Gastroesophageal sphincter (tissue), 4 donors: ENCODE measurements around the gene RNF38. TPM values are rescaled to one million over a fixed set of nuclear protein-coding genes. Genes with fewer than 3 reads are reported as not detected.
"Not testable (repeated sequence)": the region's sequence is repeated elsewhere in the genome, so short reads cannot be mapped to it uniquely, and the experiment has no call there.

ENCODE experiments used
- ATAC-seq: fragments of 150-250 bp; one replicate; pipeline ENCODE4 v1.9.1; 2016; ENCODE audit warnings: mild to moderate bottlenecking, moderate library complexity
- H3K27ac ChIP-seq, 4 donors: fragments of 200-600 bp; sonication (generic) in 3 of 4; 1 replicate in 3 of 4; 2 replicates in 1 of 4; pipeline ENCODE4 v1.5.1; 2016 to 2019
- H3K27me3 ChIP-seq: fragments of 200-600 bp; sonication (generic); one replicate; pipeline ENCODE4 v1.5.1; 2019
- H3K36me3 ChIP-seq, 2 donors: fragments of 200-600 bp; sonication (generic); one replicate each; pipeline ENCODE4 v1.5.1; 2019; ENCODE audit warnings: control low read depth in 1 of 2
- H3K4me1 ChIP-seq, 3 donors: fragments of 200-600 bp; sonication (generic); 1 replicate in 2 of 3; 2 replicates in 1 of 3; pipeline ENCODE4 v1.5.1; 2016 to 2019; ENCODE audit warnings: control low read depth in 2 of 3
- H3K4me3 ChIP-seq, 2 donors: fragments of 200-600 bp; sonication (generic); one replicate each; pipeline ENCODE4 v1.5.1; 2019; ENCODE audit warnings: mild to moderate bottlenecking in 1 of 2, moderate library complexity in 1 of 2
- H3K9me3 ChIP-seq, 3 donors: fragments of 200-600 bp; sonication (generic); one replicate each; pipeline ENCODE4 v1.5.1; 2017 to 2019; ENCODE audit warnings: control low read depth in 2 of 3
- CTCF ChIP-seq, 4 experiments: fragments of 200-600 bp in 2 of 4; fragments of 450-650 bp in 2 of 4; sonication (generic) in 1 of 4; IDR thresholded peaks; one replicate each; pipeline ENCODE4 v1.5.1; 2017 to 2019; ENCODE audit warnings: antibody characterized with exemption in 4 of 4, mild to moderate bottlenecking in 2 of 4, moderate library complexity in 2 of 4
- EP300 ChIP-seq: sonication (generic); formaldehyde crosslinking; IDR thresholded peaks from one replicate; pipeline ENCODE4 v1.6.1; 2017; ENCODE audit warnings: antibody characterized with exemption, mild to moderate bottlenecking
- POLR2A ChIP-seq, 2 donors: fragments of 450-650 bp; IDR thresholded peaks; one replicate each; pipeline ENCODE4 v1.6.1; 2017; ENCODE audit warnings: antibody characterized with exemption in 2 of 2, mild to moderate bottlenecking in 2 of 2, moderate library complexity in 1 of 2
- POLR2AphosphoS5 ChIP-seq: sonication (generic); formaldehyde crosslinking; IDR thresholded peaks from one replicate; pipeline ENCODE4 v1.6.1; 2017; ENCODE audit warnings: antibody characterized with exemption
- WGBS, 2 donors: methylation state at CpG; one replicate each; pipeline ENCODE4 v1.1.5; 2018; ENCODE audit warnings: low coverage in 1 of 2; 5-methylcytosine and 5-hydroxymethylcytosine counted together
- total RNA-seq, 4 donors: library from RNA; depleted of rRNA; stranded (reverse); fragments of >200 nt; gene quantifications; one replicate each; pipeline ENCODE4 v1.1.0, GENCODE V29; 2016

Gene RNF38
- total RNA-seq, 4 donors from 2014 or later: 38.9 to 57.4 (median 54.6) TPM

GRCh38 chr9:36314740-36315139, 85.3 kb downstream of the RNF38 start:
- no peak for ATAC-seq
- TF ChIP-seq CTCF (IDR thresholded peaks at IDR 0.05) (no peak), POLR2A (IDR thresholded peaks at IDR 0.05) (no peak), EP300 (no peak), POLR2AphosphoS5 (no peak)
- H3K4me3 ChIP-seq: no peak overlapping the region
- H3K27me3 ChIP-seq: peaks cover 13% of the 10 kb centered on the region
- no peaks in the 10 kb centered on the region for H3K9me3 ChIP-seq
- H3K27ac ChIP-seq: no peak overlapping the region
- WGBS, 2 donors: 80% methylated on average over 1 of the region's 2 CpGs; no CpG with 5 or more reads in 1 of the 2 donors
- H3K36me3 ChIP-seq: no peaks in the 10 kb centered on the region
- no peaks in the 10 kb centered on the region for H3K4me1 ChIP-seq

GRCh38 chr9:36306471-36307306, 93.4 kb downstream of the RNF38 start:
- no peak overlapping the region for H3K4me3 ChIP-seq
- no peaks in the 10 kb centered on the region for H3K4me1 ChIP-seq
- WGBS, 2 donors: 70 to 71% methylated on average over 6 of the region's 8 CpGs
- H3K27me3 ChIP-seq: no peaks in the 10 kb centered on the region
- ATAC-seq: no peak
- no peaks in the 10 kb centered on the region for H3K36me3 ChIP-seq
- H3K27ac ChIP-seq: no peak overlapping the region
- no peaks in the 10 kb centered on the region for H3K9me3 ChIP-seq
- TF ChIP-seq POLR2A (IDR thresholded peaks at IDR 0.05): no peak
- no peak for TF ChIP-seq POLR2AphosphoS5
- no peak for TF ChIP-seq CTCF (IDR thresholded peaks at IDR 0.05)
- TF ChIP-seq EP300: no peak

- not testable (repeated sequence) for H3K9me3 ChIP-seq, ATAC-seq, H3K27me3 ChIP-seq, H3K27ac ChIP-seq, H3K4me1 ChIP-seq, H3K4me3 ChIP-seq, H3K36me3 ChIP-seq
- 64 to 77% methylated on average over 2 of the region's 2 CpGs for WGBS, 2 donors
These were observed 95.7 kb downstream of the RNF38 start for GRCh38 chr9:36304366-36304765.

GRCh38 chr9:36301227-36301626, 98.8 kb downstream of the RNF38 start:
- no peak for ATAC-seq
- TF ChIP-seq POLR2AphosphoS5: no peak
- no peak for TF ChIP-seq EP300
- no peak for TF ChIP-seq CTCF (IDR thresholded peaks at IDR 0.05)
- TF ChIP-seq POLR2A (IDR thresholded peaks at IDR 0.05): no peak
- no peak overlapping the region for H3K4me3 ChIP-seq
- no peaks in the 10 kb centered on the region for H3K36me3 ChIP-seq
- H3K27me3 ChIP-seq: no peaks in the 10 kb centered on the region
- peaks cover 0 to 3% (median 0%) of the 10 kb centered on the region in 3 donors for H3K4me1 ChIP-seq
- H3K9me3 ChIP-seq: no peaks in the 10 kb centered on the region
- WGBS, 2 donors: 83 to 100% methylated on average over 1 to 5 of the region's 5 CpGs
- no peak overlapping the region for H3K27ac ChIP-seq

GRCh38 chr9:36298566-36298965, 101.5 kb downstream of the RNF38 start:
- peaks cover 0 to 3% (median 0%) of the 10 kb centered on the region in 3 donors for H3K4me1 ChIP-seq
- no peak for ATAC-seq
- H3K36me3 ChIP-seq: no peaks in the 10 kb centered on the region
- WGBS, 2 donors: 65 to 85% methylated on average over 3 of the region's 3 CpGs
- no peak overlapping the region for H3K27ac ChIP-seq
- no peaks in the 10 kb centered on the region for H3K27me3 ChIP-seq
- H3K4me3 ChIP-seq: no peak overlapping the region
- no peaks in the 10 kb centered on the region for H3K9me3 ChIP-seq
- TF ChIP-seq CTCF (IDR thresholded peaks at IDR 0.05) (no peak), EP300 (no peak), POLR2A (IDR thresholded peaks at IDR 0.05) (no peak), POLR2AphosphoS5 (no peak)
